GM19035 (cell line): Measurements from ENCODE around the gene NPAS1.
"Not testable (repeated sequence)": the region's sequence is repeated elsewhere in the genome, so short reads cannot be mapped to it uniquely, and the experiment has no call there.

Experiments used
- ATAC-seq: cut with Tn5 transposase; IDR thresholded peaks from one replicate; pipeline ENCODE4 v1.9.1; 2021; ENCODE audit not compliant: unreplicated experiment

The NPAS1 gene

GRCh38 chr19:47044946-47045866 lies 25.6 kb downstream of the NPAS1 start:
- ATAC-seq: no peak

- no peak for ATAC-seq
Measured at GRCh38 chr19:47045867-47046470, 26.3 kb downstream of the NPAS1 start.

- ATAC-seq: no peak
Measured at GRCh38 chr19:47047272-47047762, 27.7 kb downstream of the NPAS1 start.

- ATAC-seq: peak; percentile 35
Measured at GRCh38 chr19:47047763-47048405, 28.2 kb downstream of the NPAS1 start.

GRCh38 chr19:47049307-47049700 lies 29.7 kb downstream of the NPAS1 start:
- no peak for ATAC-seq

- ATAC-seq: not testable (repeated sequence)
Measured at GRCh38 chr19:47050562-47050961, 30.9 kb downstream of the NPAS1 start.

- no peak for ATAC-seq
Measured at GRCh38 chr19:47056411-47056810, 36.8 kb downstream of the NPAS1 start.

GRCh38 chr19:47057328-47057727 lies 37.7 kb downstream of the NPAS1 start:
- ATAC-seq: no peak

- no peak for ATAC-seq
Measured at GRCh38 chr19:47058621-47059022, 39.0 kb downstream of the NPAS1 start.

GRCh38 chr19:47063874-47064273 lies 44.2 kb downstream of the NPAS1 start:
- no peak for ATAC-seq

GRCh38 chr19:47065242-47065641 lies 45.6 kb downstream of the NPAS1 start:
- no peak for ATAC-seq

- ATAC-seq: no peak
Measured at GRCh38 chr19:47066376-47067214, 47.0 kb downstream of the NPAS1 start.

- no peak for ATAC-seq
Measured at GRCh38 chr19:47067215-47067847, 47.7 kb downstream of the NPAS1 start.

- ATAC-seq: no peak
Measured at GRCh38 chr19:47068246-47068645, 48.6 kb downstream of the NPAS1 start.

- no peak for ATAC-seq
Measured at GRCh38 chr19:47068876-47069406, 49.3 kb downstream of the NPAS1 start.

GRCh38 chr19:47069795-47070194 lies 50.2 kb downstream of the NPAS1 start:
- no peak for ATAC-seq

- ATAC-seq: no peak
Measured at GRCh38 chr19:47070756-47071155, 51.1 kb downstream of the NPAS1 start.

- no peak for ATAC-seq
Measured at GRCh38 chr19:47071731-47072130, 52.1 kb downstream of the NPAS1 start.

GRCh38 chr19:47072323-47072722 lies 52.7 kb downstream of the NPAS1 start:
- no peak for ATAC-seq

- ATAC-seq: no peak
Measured at GRCh38 chr19:47073574-47073973, 53.9 kb downstream of the NPAS1 start.
